ENCODE data around the gene ATG101. TPM values are rescaled to one million over a fixed set of nuclear protein-coding genes. Genes with fewer than 3 reads are reported as not detected.
A peak's percentile ranks its signal among the peaks of the same experiment; 100 is the strongest.

Gene ATG101
- total RNA-seq, 1 experiment from 2014 or later: 70.3 TPM

DNA sequence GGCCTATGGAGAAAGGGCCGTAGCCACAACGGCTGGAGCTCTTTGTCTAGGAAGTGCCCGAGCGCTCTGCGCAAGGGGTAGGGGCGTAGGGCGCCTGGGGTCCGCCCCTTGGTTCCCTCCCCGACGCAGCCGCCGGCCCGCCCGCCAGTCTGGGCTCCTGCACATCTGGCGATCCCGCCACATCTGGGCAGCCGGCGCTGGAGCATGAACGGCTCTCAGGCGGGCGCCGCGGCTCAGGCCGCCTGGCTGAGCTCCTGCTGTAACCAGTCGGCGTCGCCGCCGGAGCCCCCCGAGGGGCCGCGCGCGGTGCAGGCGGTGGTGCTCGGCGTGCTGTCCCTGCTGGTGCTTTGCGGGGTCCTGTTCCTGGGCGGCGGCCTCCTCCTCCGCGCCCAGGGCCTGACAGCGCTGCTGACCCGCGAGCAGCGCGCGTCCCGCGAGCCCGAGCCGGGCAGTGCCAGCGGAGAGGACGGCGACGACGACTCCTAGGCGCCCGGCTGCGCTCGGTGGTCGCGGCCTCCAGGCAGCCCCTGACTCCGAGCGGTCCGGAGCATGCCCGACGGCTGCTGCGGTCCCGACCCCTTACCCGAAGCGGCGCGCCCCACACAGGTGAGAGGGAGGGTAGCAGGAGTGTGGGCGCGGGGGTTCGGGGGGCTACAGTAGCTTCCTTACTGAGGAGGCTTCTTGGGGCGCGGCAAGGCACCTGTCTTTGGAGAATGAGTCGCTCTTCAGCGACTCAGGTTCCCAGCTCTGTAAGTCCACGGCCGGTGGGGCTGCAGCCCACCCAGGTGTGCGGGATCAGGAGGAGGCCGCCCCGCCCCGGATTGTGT is 10.0 kb downstream of the ATG101 start, which contains the start of gene SMIM41:
Gene SMIM41, plus strand, starts transcription at position 129 of the 827 bp plus-strand sequence. Its CDS starts 76 bp downstream, at position 205.
- no peak for DNase-seq (ENCODE audit: low spot score)

DNA sequence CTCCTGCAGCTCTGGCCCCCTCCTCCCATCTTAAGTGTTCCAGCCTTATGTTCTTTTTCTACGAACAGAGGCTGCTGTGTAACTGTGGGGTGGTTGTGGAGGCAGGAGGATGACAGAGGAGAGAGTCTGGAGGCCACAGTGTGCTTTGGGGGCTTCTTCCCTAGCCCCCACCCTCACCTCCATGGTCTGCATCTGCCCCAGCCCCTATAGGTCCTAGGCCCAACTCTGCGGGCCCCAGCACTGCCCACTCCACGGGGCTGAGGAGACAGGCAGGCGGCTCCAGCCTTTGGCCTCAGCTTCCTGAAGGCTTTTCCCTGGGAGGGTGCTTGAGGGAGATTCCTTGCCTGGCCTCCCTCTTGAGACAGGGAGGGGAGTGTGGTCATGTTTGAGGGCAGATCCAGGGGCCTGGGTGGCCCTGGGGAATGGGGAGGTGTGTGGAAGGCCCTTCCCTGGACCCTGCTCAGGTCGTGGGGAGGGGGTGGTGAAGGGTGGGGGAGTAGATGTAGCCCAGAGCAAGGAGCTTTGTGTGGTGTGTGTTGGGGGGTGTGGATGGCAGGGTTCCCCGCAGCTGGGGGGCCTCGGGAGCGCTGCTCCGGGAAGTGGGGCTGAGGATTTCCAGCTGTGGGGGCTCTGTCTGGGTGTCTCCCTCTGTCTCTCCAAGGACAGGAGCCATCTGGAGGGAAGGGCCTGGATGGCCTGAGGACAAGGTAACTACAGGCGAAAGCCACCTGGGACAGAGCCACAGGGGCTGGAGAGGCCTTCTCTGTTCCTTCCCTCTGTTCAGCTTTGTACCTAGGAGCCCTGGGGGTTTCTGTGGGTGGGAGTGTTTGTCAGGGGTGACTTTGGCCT is 10.8 kb downstream of the ATG101 start:
- no peak for DNase-seq (ENCODE audit: low spot score)

GRCh38 chr12:52081263-52081733 is 11.5 kb downstream of the ATG101 start:
- DNase-seq (ENCODE audit: low spot score): no peak

- DNase-seq (ENCODE audit: low spot score): no peak
Measured at GRCh38 chr12:52082026-52082668, 12.4 kb downstream of the ATG101 start.

- no peak for DNase-seq (ENCODE audit: low spot score)
Measured at GRCh38 chr12:52082669-52082987, 12.8 kb downstream of the ATG101 start.

GRCh38 chr12:52082988-52083637 is 13.3 kb downstream of the ATG101 start:
- DNase-seq (ENCODE audit: low spot score): peak; percentile 28

DNA sequence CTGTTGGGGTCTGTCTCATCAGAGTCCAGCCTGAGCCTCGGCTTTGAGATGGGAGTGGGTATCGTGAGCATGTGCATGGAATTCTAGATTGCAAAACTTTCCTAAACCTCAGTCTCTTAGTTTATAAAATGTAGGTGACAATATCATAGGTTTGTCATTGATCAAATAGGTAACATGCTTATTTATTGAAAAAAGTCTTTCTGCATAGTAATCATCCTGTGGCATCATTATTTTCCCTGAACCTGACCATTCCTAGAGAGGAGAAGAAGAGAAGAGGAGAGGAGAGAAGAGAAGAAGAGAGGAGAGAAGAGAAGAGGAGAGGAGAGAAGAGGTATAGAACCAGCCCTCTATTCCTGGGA is 13.8 kb downstream of the ATG101 start:
- no peak for DNase-seq (ENCODE audit: low spot score)

- no peak for DNase-seq (ENCODE audit: low spot score)
Measured at GRCh38 chr12:52084491-52085231, 14.9 kb downstream of the ATG101 start.

DNA sequence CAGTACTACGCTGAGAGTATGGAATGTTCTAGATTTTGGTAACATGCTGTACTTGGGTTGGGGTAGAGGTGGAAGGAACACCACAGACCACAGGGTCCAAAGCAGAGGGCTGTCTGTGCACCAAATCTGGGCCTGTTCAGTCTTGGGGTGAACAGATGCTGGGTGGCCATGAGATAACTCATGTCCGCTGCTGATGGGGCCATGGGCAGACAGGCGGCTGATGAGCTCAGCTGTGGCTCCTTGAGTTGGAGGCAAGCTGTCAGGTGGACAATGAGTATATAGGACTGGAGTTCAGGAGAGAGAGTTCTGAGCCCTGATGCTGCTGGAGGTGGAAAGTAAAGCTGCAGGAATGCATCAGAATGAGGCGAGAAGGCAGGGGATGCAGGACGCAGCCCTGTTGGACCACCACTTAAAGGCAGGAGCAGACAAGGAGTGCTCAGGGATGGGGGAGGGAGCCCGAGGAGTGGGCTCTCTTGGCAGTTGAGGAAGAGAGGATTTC is 16.0 kb downstream of the ATG101 start:
- DNase-seq (ENCODE audit: low spot score): no peak

GRCh38 chr12:52086366-52086765 is 16.6 kb downstream of the ATG101 start:
- DNase-seq (ENCODE audit: low spot score): no peak

- DNase-seq (ENCODE audit: low spot score): no peak
Measured at GRCh38 chr12:52086944-52087835, 17.4 kb downstream of the ATG101 start.

GRCh38 chr12:52087961-52088820 is 18.4 kb downstream of the ATG101 start:
- no peak for DNase-seq (ENCODE audit: low spot score)

- DNase-seq (ENCODE audit: low spot score): no peak
Measured at GRCh38 chr12:52089491-52089890, 19.7 kb downstream of the ATG101 start.

GRCh38 chr12:52090291-52090690 is 20.5 kb downstream of the ATG101 start:
- no peak for DNase-seq (ENCODE audit: low spot score)

DNA sequence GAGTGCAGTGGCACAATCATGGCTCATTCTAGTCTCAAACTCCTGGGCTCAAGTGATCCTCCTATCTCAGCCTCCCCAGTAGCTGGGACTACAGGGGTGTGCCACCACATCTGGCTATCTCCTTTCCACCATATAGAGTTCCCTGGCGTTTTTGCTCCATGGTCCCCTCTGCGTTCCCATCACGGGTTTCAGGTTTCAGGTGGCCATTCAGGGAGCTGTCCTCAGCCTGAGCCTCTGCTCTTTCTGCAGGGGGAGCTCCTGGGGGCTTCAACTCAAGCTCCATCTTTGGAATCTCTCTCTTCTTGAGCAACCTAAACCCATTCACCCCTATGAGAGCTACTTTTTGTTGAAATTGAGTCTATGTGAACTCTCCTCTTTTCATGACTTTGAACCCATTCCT is 21.3 kb downstream of the ATG101 start:
- DNase-seq (ENCODE audit: low spot score): no peak

GRCh38 chr12:52091869-52092268 is 22.1 kb downstream of the ATG101 start:
- DNase-seq (ENCODE audit: low spot score): no peak

- DNase-seq (ENCODE audit: low spot score): no peak
Measured at GRCh38 chr12:52093346-52093745, 23.6 kb downstream of the ATG101 start.

DNA sequence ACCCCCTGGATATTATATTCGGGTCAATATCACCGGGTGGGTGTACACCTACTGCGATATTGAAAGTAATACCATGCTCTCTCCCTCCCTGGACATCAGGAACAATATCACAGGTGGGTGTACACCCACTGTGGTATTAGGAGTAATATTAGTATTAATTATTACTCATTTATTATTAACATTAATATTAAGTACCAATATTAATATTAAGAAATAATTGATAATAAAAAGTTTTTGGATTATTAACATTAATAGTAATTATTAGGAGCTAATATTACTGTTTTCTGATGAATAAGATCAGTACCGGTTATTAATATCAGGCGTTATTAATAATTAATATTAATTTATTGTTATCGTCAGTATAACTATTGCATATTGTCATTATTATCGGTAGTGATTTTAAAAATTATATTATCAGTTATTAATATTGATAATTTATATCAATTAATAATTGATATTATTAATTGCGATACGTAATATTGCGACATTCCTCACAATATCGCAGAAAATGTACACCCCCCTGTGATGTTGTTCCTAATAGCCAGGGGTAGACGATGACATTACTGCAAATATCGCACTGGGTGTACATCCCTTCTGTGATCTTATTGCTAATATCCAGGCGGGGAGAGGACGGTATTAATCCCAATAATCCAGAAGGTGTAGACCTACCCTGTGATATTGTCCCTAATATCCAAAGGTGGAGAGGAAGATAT is 26.7 kb downstream of the ATG101 start:
- DNase-seq (ENCODE audit: low spot score): no peak

Measured in A172 (cell line).